Smooth muscle cell (in vitro differentiated cells): Measurements from ENCODE around the gene NHEJ1. TPM values are rescaled to one million over a fixed set of nuclear protein-coding genes. Genes with fewer than 3 reads are reported as not detected.

Experiments
- DNase-seq: peaks from one replicate; lab custom pipeline; 2025; ENCODE audit not compliant: unreplicated experiment; lab: John Stamatoyannopoulos, UW
- H2AFZ ChIP-seq: fragments of 200-600 bp; sonication (generic); 2 replicates; pipeline ENCODE4 v1.6.0; 2016; ENCODE audit warnings: antibody characterized with exemption, low read depth, mild to moderate bottlenecking
- H3F3A ChIP-seq: fragments of 200-600 bp; sonication (generic); 2 replicates; pipeline ENCODE4 v1.6.0; 2017; ENCODE audit warnings: antibody characterized with exemption, low read depth
- H3K27ac ChIP-seq: fragments of 200-600 bp; sonication (generic); 2 replicates; pipeline ENCODE4 v1.5.1; 2016; ENCODE audit warnings: low read depth, mild to moderate bottlenecking
- H3K27me3 ChIP-seq: fragments of 200-600 bp; sonication (generic); 2 replicates; pipeline ENCODE4 v1.6.1; 2016; ENCODE audit warnings: low read depth, mild to moderate bottlenecking
- H3K36me3 ChIP-seq: fragments of 200-600 bp; sonication (generic); 2 replicates; pipeline ENCODE4 v1.5.1; 2016; ENCODE audit warnings: low read depth
- H3K4me1 ChIP-seq: fragments of 200-600 bp; sonication (generic); 2 replicates; pipeline ENCODE4 v1.5.1; 2016; ENCODE audit warnings: low read depth
- H3K4me2 ChIP-seq: fragments of 200-600 bp; sonication (generic); 2 replicates; pipeline ENCODE4 v1.6.0; 2016; ENCODE audit warnings: mild to moderate bottlenecking
- H3K4me3 ChIP-seq: fragments of 200-600 bp; sonication (generic); 2 replicates; pipeline ENCODE4 v1.5.1; 2016; ENCODE audit warnings: mild to moderate bottlenecking
- H3K79me2 ChIP-seq: fragments of 200-600 bp; sonication (generic); 2 replicates; pipeline ENCODE4 v1.6.0; 2016; ENCODE audit warnings: low read depth, mild to moderate bottlenecking
- H3K9ac ChIP-seq: fragments of 200-600 bp; sonication (generic); 2 replicates; pipeline ENCODE4 v1.6.0; 2016; ENCODE audit warnings: low read depth
- H3K9me3 ChIP-seq: fragments of 200-600 bp; sonication (generic); replicated peaks from 2 replicates; pipeline ENCODE4 v1.5.1; 2016; ENCODE audit warnings: low read depth
- H4K20me1 ChIP-seq: fragments of 200-600 bp; sonication (generic); 2 replicates; pipeline ENCODE4 v1.6.0; 2016; ENCODE audit warnings: low read depth
- CTCF ChIP-seq: fragments of 200-600 bp; sonication (generic); IDR thresholded peaks from 2 replicates; pipeline ENCODE4 v1.5.1; 2017; ENCODE audit warnings: borderline replicate concordance, mild to moderate bottlenecking, antibody characterized with exemption; ENCODE audit not compliant: insufficient read depth, poor library complexity, severe bottlenecking
- WGBS: methylation state at CpG from one replicate; pipeline ENCODE4 v1.1.7; 2016; ENCODE audit warnings: low lambda C conversion rate; 5-methylcytosine and 5-hydroxymethylcytosine counted together
- polyA plus RNA-seq: library from polyadenylated mRNA; unstranded; fragments of >200 nt; fragmentation: Nextera tagmentation; extraction: Ambion mirVana; gene quantifications from 2 replicates; pipeline ENCODE4 v1.2.1, GENCODE V29; 2016
- total RNA-seq: library from RNA; depleted of rRNA; stranded (reverse); fragments of >200 nt; gene quantifications from 2 replicates; pipeline ENCODE4 v1.2.3, GENCODE V29; 2014

NHEJ1 gene
- total and polyA plus RNA-seq, 2 experiments from 2014 or later = 6.0 to 8.5 TPM

GRCh38 chr2:219095406-219095935, 65.1 kb downstream of the NHEJ1 start:
- H3F3A ChIP-seq = no peaks in the 10 kb centered on the region
- no peak overlapping the region for H3K9ac ChIP-seq
- no peaks in the 10 kb centered on the region for H3K9me3 ChIP-seq
- H4K20me1 ChIP-seq = no peaks in the 10 kb centered on the region
- H3K4me2 ChIP-seq = no peak overlapping the region
- no peaks in the 10 kb centered on the region for H3K79me2 ChIP-seq
- 44% methylated on average over 1 of the region's 1 CpG for WGBS
- H3K27me3 ChIP-seq = no peaks in the 10 kb centered on the region
- no peaks in the 10 kb centered on the region for H3K36me3 ChIP-seq
- TF ChIP-seq CTCF = no peak
- no peak overlapping the region for H3K4me3 ChIP-seq
- H3K27ac ChIP-seq = no peak overlapping the region
- H3K4me1 ChIP-seq = no peaks in the 10 kb centered on the region
- DNase-seq = no peak
- H2AFZ ChIP-seq = no peak overlapping the region

- H3K36me3 ChIP-seq = no peaks in the 10 kb centered on the region
- no peak for DNase-seq
- no peaks in the 10 kb centered on the region for H3K4me1 ChIP-seq
- H3K79me2 ChIP-seq = no peaks in the 10 kb centered on the region
- no peaks in the 10 kb centered on the region for H3K27me3 ChIP-seq
- no peak overlapping the region for H3K27ac ChIP-seq
- no peak overlapping the region for H3K4me2 ChIP-seq
- H4K20me1 ChIP-seq = no peaks in the 10 kb centered on the region
- H3F3A ChIP-seq = no peaks in the 10 kb centered on the region
- WGBS = 90% methylated on average over 3 of the region's 3 CpGs
- H2AFZ ChIP-seq = no peak overlapping the region
- TF ChIP-seq CTCF = no peak
- no peaks in the 10 kb centered on the region for H3K9me3 ChIP-seq
- no peak overlapping the region for H3K4me3 ChIP-seq
- no peak overlapping the region for H3K9ac ChIP-seq
Observed at GRCh38 chr2:219094171-219094570, 66.4 kb downstream of the NHEJ1 start.

GRCh38 chr2:219090436-219091299, 69.9 kb downstream of the NHEJ1 start:
- no peaks in the 10 kb centered on the region for H3K79me2 ChIP-seq
- H3K27ac ChIP-seq = no peak overlapping the region
- no peaks in the 10 kb centered on the region for H3K4me1 ChIP-seq
- H3K4me3 ChIP-seq = no peak overlapping the region
- no peaks in the 10 kb centered on the region for H3K36me3 ChIP-seq
- H3F3A ChIP-seq = no peaks in the 10 kb centered on the region
- no peak for DNase-seq
- no peak for TF ChIP-seq CTCF
- no peak overlapping the region for H3K4me2 ChIP-seq
- H2AFZ ChIP-seq = no peak overlapping the region
- H3K9me3 ChIP-seq = no peaks in the 10 kb centered on the region
- H4K20me1 ChIP-seq = no peaks in the 10 kb centered on the region
- WGBS = 83% methylated on average over 4 of the region's 4 CpGs
- H3K27me3 ChIP-seq = no peaks in the 10 kb centered on the region
- no peak overlapping the region for H3K9ac ChIP-seq
